BE2C (cell line): ENCODE measurements around the gene NCOA1.

ENCODE experiments used
- DNase-seq: peaks from one replicate; pipeline ENCODE4 v3.0.0-alpha.2; 2020
- H3K27me3 ChIP-seq: fragments of 250-450 bp; sonication (Bioruptor Pico); 2 replicates; pipeline ENCODE4 v1.5.1; 2020; ENCODE audit warnings: mild to moderate bottlenecking
- H3K36me3 ChIP-seq: fragments of 250-450 bp; sonication (Bioruptor Pico); 2 replicates; pipeline ENCODE4 v1.5.1; 2020; ENCODE audit warnings: mild to moderate bottlenecking
- H3K4me1 ChIP-seq: fragments of 250-450 bp; sonication (Bioruptor Pico); 2 replicates; pipeline ENCODE4 v1.5.1; 2020
- H3K4me3 ChIP-seq: 2 replicates; pipeline ENCODE4 v1.5.1; 2011; ENCODE audit warnings: low read depth, low read length
- H3K9me3 ChIP-seq: fragments of 250-450 bp; sonication (Bioruptor Pico); 2 replicates; pipeline ENCODE4 v1.5.1; 2020
- TF ChIP-seq, protein P1 (sequence below): IDR thresholded peaks from 2 replicates; pipeline ENCODE4 v1.5.1; 2012; ENCODE audit warnings: mild to moderate bottlenecking, low read depth, low read length

Gene NCOA1

DNA sequence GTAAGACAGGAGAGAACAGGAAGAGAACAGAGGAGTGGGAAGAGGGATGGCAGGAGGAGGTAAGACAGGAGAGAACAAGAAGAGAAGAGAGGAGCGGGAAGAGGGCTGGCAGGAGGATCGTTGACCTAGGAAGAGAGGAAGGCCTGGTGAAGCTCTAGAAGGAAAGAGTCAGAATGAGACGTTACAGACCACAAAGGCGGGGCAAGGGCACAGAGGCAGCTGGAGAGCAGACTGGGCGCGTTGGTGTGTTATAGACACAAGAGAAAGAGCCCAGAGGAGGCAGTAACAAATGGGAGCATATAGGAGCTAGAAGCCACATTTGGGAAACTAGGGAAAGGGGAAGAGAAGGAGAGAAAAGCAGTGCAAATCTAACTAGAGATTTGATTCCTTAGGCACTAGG is 275.6 kb downstream of the NCOA1 start:
- TF ChIP-seq, protein P1, sequence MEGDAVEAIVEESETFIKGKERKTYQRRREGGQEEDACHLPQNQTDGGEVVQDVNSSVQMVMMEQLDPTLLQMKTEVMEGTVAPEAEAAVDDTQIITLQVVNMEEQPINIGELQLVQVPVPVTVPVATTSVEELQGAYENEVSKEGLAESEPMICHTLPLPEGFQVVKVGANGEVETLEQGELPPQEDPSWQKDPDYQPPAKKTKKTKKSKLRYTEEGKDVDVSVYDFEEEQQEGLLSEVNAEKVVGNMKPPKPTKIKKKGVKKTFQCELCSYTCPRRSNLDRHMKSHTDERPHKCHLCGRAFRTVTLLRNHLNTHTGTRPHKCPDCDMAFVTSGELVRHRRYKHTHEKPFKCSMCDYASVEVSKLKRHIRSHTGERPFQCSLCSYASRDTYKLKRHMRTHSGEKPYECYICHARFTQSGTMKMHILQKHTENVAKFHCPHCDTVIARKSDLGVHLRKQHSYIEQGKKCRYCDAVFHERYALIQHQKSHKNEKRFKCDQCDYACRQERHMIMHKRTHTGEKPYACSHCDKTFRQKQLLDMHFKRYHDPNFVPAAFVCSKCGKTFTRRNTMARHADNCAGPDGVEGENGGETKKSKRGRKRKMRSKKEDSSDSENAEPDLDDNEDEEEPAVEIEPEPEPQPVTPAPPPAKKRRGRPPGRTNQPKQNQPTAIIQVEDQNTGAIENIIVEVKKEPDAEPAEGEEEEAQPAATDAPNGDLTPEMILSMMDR, result no peak
- no peaks in the 10 kb centered on the region for H3K36me3 ChIP-seq
- no peaks in the 10 kb centered on the region for H3K9me3 ChIP-seq
- DNase-seq, result no peak
- no peak overlapping the region for H3K4me3 ChIP-seq
- peaks cover 8% of the 10 kb centered on the region for H3K4me1 ChIP-seq
- no peaks in the 10 kb centered on the region for H3K27me3 ChIP-seq

DNA sequence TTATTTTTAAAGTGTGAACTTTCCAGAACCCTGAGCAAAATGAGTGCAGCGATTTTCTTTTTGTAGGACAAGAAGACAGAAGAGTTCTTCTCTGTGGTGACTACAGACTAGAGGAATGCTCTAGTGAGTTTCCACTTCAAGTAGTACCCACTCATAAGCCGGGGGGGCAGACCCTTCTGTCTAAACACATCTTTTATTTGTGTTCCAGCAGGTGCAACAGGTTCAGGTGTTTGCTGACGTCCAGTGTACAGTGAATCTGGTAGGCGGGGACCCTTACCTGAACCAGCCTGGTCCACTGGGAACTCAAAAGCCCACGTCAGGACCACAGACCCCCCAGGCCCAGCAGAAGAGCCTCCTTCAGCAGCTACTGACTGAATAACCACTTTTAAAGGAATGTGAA is 277.0 kb downstream of the NCOA1 start:
- Histone ChIP-seq H3K36me3 (no peaks in the 10 kb centered on the region), H3K4me1 (peaks cover 9% of the 10 kb centered on the region), H3K27me3 (no peaks in the 10 kb centered on the region), H3K9me3 (no peaks in the 10 kb centered on the region), H3K4me3 (no peak overlapping the region)
- DNase-seq, result no peak
- TF ChIP-seq, protein P1, result no peak

DNA sequence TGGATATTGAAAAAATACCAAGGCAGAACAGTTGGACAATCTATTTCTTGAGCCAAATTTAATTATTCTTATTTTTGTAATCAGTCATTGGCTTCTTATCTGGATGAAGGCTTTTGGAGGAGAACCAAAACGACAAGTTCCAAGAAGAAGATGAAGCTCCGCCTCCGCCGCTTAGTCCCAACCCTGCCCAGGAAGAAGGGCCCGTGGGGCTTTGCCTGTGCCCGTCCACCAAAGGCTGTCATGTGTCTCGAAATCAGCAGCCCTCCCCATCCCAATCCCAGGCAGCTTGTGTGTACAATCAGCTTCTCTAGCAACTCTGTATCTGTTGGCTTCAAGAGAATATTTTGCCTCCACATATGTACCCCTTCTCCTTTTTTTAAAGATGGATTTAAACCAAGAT is 277.5 kb downstream of the NCOA1 start:
- no peaks in the 10 kb centered on the region for H3K27me3 ChIP-seq

DNA sequence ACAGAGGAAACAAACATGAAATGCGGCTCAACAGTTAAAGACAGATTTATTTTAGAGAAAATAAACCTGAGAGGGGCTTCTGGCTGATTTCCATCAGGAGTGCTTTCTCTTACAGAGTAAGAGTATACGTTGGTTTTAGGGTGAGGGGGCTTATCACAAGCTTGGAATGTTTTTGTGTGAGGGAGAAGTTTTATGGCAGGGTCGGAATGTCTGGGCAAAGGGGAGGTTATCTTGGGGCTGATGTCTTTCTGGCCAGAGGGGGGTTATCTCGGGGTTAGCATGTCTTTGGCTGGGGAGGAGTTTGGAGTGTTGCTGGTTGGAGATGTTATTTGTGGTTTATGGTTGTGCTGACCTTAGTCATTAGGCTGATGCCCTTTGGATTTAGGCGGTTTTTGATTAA is 280.0 kb downstream of the NCOA1 start:
- Histone ChIP-seq H3K4me1 (peaks cover 9% of the 10 kb centered on the region), H3K4me3 (no peak overlapping the region), H3K36me3 (no peaks in the 10 kb centered on the region), H3K27me3 (no peaks in the 10 kb centered on the region), H3K9me3 (no peaks in the 10 kb centered on the region)
- DNase-seq, result no peak
- TF ChIP-seq, protein P1, result no peak

More for the DNA sequence above, 277.5 kb downstream of the NCOA1 start:
- peaks cover 9% of the 10 kb centered on the region for H3K4me1 ChIP-seq
- no peaks in the 10 kb centered on the region for H3K36me3 ChIP-seq
- H3K9me3 ChIP-seq, result no peaks in the 10 kb centered on the region
- H3K4me3 ChIP-seq, result no peak overlapping the region
- TF ChIP-seq, protein P1, result no peak
- no peak for DNase-seq

DNA sequence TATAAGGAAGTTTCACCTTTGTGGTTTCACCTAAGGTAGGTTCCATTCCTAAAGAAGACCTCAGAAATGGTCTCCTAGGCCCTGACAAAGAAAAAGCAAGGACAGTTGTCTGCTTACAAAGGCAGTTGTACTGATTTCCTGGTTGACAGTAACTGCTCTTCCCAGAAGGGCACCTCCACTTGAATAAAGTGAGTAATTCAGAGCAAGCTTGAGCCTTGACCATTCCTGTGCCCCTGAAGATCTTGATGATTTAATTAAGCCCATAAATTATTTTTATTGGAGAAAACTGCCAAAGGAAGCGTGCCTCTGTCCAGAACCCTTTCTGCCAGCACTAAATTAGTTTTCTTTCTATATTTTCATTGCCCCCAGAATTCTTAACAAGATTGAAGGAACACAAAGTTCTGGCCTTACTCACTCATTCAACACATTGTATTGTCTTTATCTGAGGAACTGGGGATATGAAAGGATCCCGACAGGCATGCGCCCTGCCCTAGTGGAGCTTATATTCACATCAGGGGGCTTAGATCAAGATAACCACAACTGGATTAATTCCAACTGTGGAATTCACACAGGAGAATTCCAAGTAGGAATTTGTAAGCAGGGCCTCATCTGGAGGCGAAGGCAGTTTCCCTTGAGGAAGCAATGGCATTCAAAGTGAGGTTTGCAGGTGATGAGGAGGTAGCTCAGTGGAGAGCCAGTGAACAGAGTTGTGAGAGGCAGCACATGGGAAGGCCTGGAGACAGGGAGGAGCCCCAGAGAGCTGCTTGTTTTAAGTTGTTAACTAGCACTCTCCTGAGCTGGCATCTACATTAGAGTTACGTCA is 280.9 kb downstream of the NCOA1 start:
- H3K27me3 ChIP-seq, result no peaks in the 10 kb centered on the region
- H3K36me3 ChIP-seq, result no peaks in the 10 kb centered on the region
- DNase-seq, result no peak
- H3K9me3 ChIP-seq, result no peaks in the 10 kb centered on the region
- H3K4me3 ChIP-seq, result no peak overlapping the region
- H3K4me1 ChIP-seq, result peaks cover 9% of the 10 kb centered on the region
- TF ChIP-seq, protein P1, result no peak

DNA sequence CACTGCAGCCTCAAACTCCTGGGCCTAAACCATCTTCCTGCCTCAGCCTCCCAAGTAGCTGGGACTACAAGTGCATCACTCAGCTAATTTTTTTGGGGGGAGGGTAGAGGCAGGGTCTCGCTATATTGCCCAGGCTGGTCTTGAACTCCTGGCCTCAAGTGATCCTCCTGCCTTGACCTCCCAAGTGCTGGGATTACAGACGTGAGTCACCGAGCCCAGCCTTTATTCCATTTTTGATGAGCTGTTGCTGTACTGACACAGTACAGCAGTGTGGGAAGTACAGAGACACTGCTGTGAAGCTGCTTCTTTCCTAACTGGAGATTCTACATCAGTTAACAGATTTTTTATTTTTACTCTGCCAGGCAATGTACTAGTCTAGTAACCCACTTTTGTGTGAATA is 283.3 kb downstream of the NCOA1 start:
- Histone ChIP-seq H3K27me3 (no peaks in the 10 kb centered on the region), H3K4me1 (peaks cover 6% of the 10 kb centered on the region), H3K9me3 (no peaks in the 10 kb centered on the region), H3K36me3 (no peaks in the 10 kb centered on the region), H3K4me3 (no peak overlapping the region)
- TF ChIP-seq, protein P1, result no peak
- DNase-seq, result no peak
